Stomach smooth muscle (tissue), 2 donors: ENCODE measurements around the gene FBXO42.

Experiments used
- H3K27ac ChIP-seq: one replicate; pipeline ENCODE4 v1.7.0; 2013; ENCODE audit warnings: mild to moderate bottlenecking, low read length, inconsistent platforms
- H3K27me3 ChIP-seq, 2 donors: one replicate each; pipeline ENCODE4 v1.7.0; 2013; ENCODE audit warnings: low read length in 2 of 2; ENCODE audit not compliant: insufficient read depth in 2 of 2, control insufficient read depth in 1 of 2
- H3K36me3 ChIP-seq, 2 donors: one replicate each; pipeline ENCODE4 v1.7.0; 2013; ENCODE audit warnings: low read length in 2 of 2; ENCODE audit not compliant: control insufficient read depth in 2 of 2, insufficient read depth in 2 of 2
- H3K4me1 ChIP-seq: one replicate; pipeline ENCODE4 v1.7.0; 2013; ENCODE audit warnings: low read length; ENCODE audit not compliant: control insufficient read depth, insufficient read depth
- H3K4me3 ChIP-seq, 2 donors: one replicate each; pipeline ENCODE4 v1.7.0; 2013; ENCODE audit warnings: low read length in 2 of 2
- H3K9ac ChIP-seq, 2 donors: one replicate each; pipeline ENCODE4 v1.7.0; 2013; ENCODE audit warnings: low read length in 2 of 2, mild to moderate bottlenecking in 1 of 2
- H3K9me3 ChIP-seq, 2 donors: one replicate each; pipeline ENCODE4 v1.7.0; 2013; ENCODE audit warnings: low read length in 2 of 2; ENCODE audit not compliant: control insufficient read depth in 2 of 2
- donor health status: healthy.
- donor health status: Pancreatic carcinoma.

FBXO42 gene

GRCh38 chr1:16239972-16240491 is 112.2 kb downstream of the FBXO42 start:
- Histone ChIP-seq H3K9ac (no peak overlapping the region), H3K4me1 (peaks cover 27% of the 10 kb centered on the region), H3K36me3 (no peaks in the 10 kb centered on the region), H3K27me3 (no peaks in the 10 kb centered on the region), H3K4me3 (no peak overlapping the region), H3K9me3 (no peaks in the 10 kb centered on the region), H3K27ac (no peak overlapping the region)

GRCh38 chr1:16237343-16237830 is 114.9 kb downstream of the FBXO42 start:
- Histone ChIP-seq H3K4me1 (peaks cover 19% of the 10 kb centered on the region), H3K36me3 (no peaks in the 10 kb centered on the region), H3K9ac (peak overlapping the region; percentile 58 to 90), H3K27me3 (no peaks in the 10 kb centered on the region), H3K9me3 (no peaks in the 10 kb centered on the region), H3K27ac (peak overlapping the region; percentile 82), H3K4me3 (peak overlapping the region; percentile 37 to 90)

GRCh38 chr1:16236511-16237342 is 115.6 kb downstream of the FBXO42 start, which contains the start of gene CPLANE2:
Gene CPLANE2 (minus strand): TSS chr1:16237183. CDS start chr1:16236742, 441 bp downstream.
- peak within 1 kb of the TSS; percentile 90 for H3K9ac ChIP-seq
- H3K9me3 ChIP-seq: no peaks in the 10 kb centered on the region
- H3K27ac ChIP-seq: peak within 1 kb of the TSS; percentile 82
- peak within 1 kb of the TSS; percentile 81 to 90 for H3K4me3 ChIP-seq
- no peaks in the 10 kb centered on the region for H3K27me3 ChIP-seq
- no peaks in the 10 kb centered on the region for H3K36me3 ChIP-seq
- peaks cover 19% of the 10 kb centered on the region for H3K4me1 ChIP-seq

- Histone ChIP-seq H3K4me1 (peaks cover 19% of the 10 kb centered on the region), H3K9ac (peak overlapping the region; percentile 89 to 90), H3K27me3 (no peaks in the 10 kb centered on the region), H3K27ac (peak overlapping the region; percentile 82), H3K36me3 (no peaks in the 10 kb centered on the region), H3K4me3 (peak overlapping the region; percentile 81 to 90), H3K9me3 (no peaks in the 10 kb centered on the region)
Measured at GRCh38 chr1:16235944-16236510, 116.3 kb downstream of the FBXO42 start.

GRCh38 chr1:16235347-16235746 is 116.9 kb downstream of the FBXO42 start:
- peaks cover 19% of the 10 kb centered on the region for H3K4me1 ChIP-seq
- H3K4me3 ChIP-seq: no peak overlapping the region
- H3K27ac ChIP-seq: no peak overlapping the region
- H3K27me3 ChIP-seq: no peaks in the 10 kb centered on the region
- no peaks in the 10 kb centered on the region for H3K36me3 ChIP-seq
- H3K9ac ChIP-seq: no peak overlapping the region
- H3K9me3 ChIP-seq: no peaks in the 10 kb centered on the region

GRCh38 chr1:16233431-16233830 is 118.8 kb downstream of the FBXO42 start:
- Histone ChIP-seq H3K4me1 (peaks cover 19% of the 10 kb centered on the region), H3K27ac (no peak overlapping the region), H3K4me3 (no peak overlapping the region), H3K36me3 (no peaks in the 10 kb centered on the region), H3K27me3 (peaks cover 0 to 2% of the 10 kb centered on the region in 2 donors), H3K9ac (no peak overlapping the region), H3K9me3 (no peaks in the 10 kb centered on the region)

- Histone ChIP-seq H3K4me3 (no peak overlapping the region), H3K9ac (no peak overlapping the region), H3K27me3 (peaks cover 9 to 10% of the 10 kb centered on the region in 2 donors), H3K4me1 (peaks cover 13% of the 10 kb centered on the region), H3K9me3 (peaks cover 0 to 3% of the 10 kb centered on the region in 2 donors), H3K27ac (no peak overlapping the region), H3K36me3 (no peaks in the 10 kb centered on the region)
Measured at GRCh38 chr1:16232316-16232710, 120.0 kb downstream of the FBXO42 start.

- H3K27ac ChIP-seq: no peak overlapping the region
- peaks cover 12 to 17% of the 10 kb centered on the region in 2 donors for H3K27me3 ChIP-seq
- peaks cover 8% of the 10 kb centered on the region for H3K4me1 ChIP-seq
- no peak overlapping the region for H3K9ac ChIP-seq
- no peak overlapping the region for H3K4me3 ChIP-seq
- no peaks in the 10 kb centered on the region for H3K36me3 ChIP-seq
- peaks cover 0 to 3% of the 10 kb centered on the region in 2 donors for H3K9me3 ChIP-seq
Measured at GRCh38 chr1:16231331-16232315, 120.7 kb downstream of the FBXO42 start.

- Histone ChIP-seq H3K27me3 (peaks cover 16 to 25% of the 10 kb centered on the region in 2 donors), H3K4me1 (no peaks in the 10 kb centered on the region), H3K4me3 (no peak overlapping the region), H3K9ac (no peak overlapping the region), H3K9me3 (peaks cover 0 to 3% of the 10 kb centered on the region in 2 donors), H3K27ac (no peak overlapping the region), H3K36me3 (no peaks in the 10 kb centered on the region)
Measured at GRCh38 chr1:16230744-16231143, 121.5 kb downstream of the FBXO42 start.
